ENCODE data around the gene MYL2.

MYL2 gene

GRCh38 chr12:110885152-110885840, 35.1 kb downstream of the MYL2 start:
- TF ChIP-seq, protein P1, sequence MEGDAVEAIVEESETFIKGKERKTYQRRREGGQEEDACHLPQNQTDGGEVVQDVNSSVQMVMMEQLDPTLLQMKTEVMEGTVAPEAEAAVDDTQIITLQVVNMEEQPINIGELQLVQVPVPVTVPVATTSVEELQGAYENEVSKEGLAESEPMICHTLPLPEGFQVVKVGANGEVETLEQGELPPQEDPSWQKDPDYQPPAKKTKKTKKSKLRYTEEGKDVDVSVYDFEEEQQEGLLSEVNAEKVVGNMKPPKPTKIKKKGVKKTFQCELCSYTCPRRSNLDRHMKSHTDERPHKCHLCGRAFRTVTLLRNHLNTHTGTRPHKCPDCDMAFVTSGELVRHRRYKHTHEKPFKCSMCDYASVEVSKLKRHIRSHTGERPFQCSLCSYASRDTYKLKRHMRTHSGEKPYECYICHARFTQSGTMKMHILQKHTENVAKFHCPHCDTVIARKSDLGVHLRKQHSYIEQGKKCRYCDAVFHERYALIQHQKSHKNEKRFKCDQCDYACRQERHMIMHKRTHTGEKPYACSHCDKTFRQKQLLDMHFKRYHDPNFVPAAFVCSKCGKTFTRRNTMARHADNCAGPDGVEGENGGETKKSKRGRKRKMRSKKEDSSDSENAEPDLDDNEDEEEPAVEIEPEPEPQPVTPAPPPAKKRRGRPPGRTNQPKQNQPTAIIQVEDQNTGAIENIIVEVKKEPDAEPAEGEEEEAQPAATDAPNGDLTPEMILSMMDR (conservative IDR thresholded peaks at IDR 0.05; ENCODE audit: low read depth, low read length) = no peak
- no peak overlapping the region for H3K4me3 ChIP-seq (ENCODE audit: low read length)
- no peak for DNase-seq (ENCODE audit: low read depth)

DNA sequence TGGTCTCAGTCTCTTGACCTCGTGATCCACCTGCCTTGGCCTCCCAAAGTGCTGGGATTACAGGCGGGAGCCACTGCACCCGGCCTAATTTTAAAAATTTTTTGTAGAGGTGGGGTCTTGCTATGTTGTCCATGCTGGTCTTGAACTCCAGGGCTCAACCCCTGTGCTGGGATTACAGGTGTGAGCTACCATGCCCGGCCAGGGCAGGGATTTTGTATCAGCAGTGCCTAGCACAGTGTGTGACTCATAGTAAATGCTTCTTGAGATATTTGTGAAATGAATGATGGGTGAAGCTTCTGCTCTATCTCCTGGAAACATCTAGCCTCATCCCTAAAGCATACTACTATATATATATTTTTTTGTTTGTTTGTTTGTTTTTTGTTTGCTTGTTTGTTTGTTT, 37.1 kb downstream of the MYL2 start:
- no peak overlapping the region for H3K4me3 ChIP-seq (ENCODE audit: low read length)
- TF ChIP-seq, protein P1 (conservative IDR thresholded peaks at IDR 0.05; ENCODE audit: low read depth, low read length) = no peak
- no peak for DNase-seq (ENCODE audit: low read depth)

DNA sequence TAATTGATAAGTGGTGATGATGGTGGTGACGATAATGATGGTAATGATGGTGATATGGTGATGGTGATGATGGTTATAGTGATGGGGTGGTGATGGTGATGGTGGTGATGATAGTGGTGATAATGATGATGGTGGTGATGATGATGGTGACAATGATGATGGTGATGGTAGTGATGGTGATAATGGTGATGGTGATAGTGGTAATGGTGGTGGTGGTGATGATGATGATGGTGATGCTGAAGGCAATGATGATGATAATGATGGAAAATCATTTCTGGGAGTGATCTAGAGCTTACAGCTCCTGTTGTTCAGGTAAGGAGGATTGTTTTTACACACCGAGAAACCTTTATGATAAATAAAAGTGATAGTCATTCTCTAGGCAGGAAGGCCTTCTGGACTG, 39.7 kb downstream of the MYL2 start:
- TF ChIP-seq, protein P1 (conservative IDR thresholded peaks at IDR 0.05; ENCODE audit: low read depth, low read length) = no peak
- DNase-seq (ENCODE audit: low read depth) = no peak
- no peak overlapping the region for H3K4me3 ChIP-seq (ENCODE audit: low read length)

GRCh38 chr12:110874781-110875180, 45.6 kb downstream of the MYL2 start:
- TF ChIP-seq, protein P1 (conservative IDR thresholded peaks at IDR 0.05; ENCODE audit: low read depth, low read length) = no peak

GRCh38 chr12:110874351-110874750, 46.0 kb downstream of the MYL2 start:
- no peak overlapping the region for H3K4me3 ChIP-seq (ENCODE audit: low read length)
- DNase-seq (ENCODE audit: low read depth) = no peak
- TF ChIP-seq, protein P1 (conservative IDR thresholded peaks at IDR 0.05; ENCODE audit: low read depth, low read length) = no peak

More at GRCh38 chr12:110874781-110875180, 45.6 kb downstream of the MYL2 start:
- DNase-seq (ENCODE audit: low read depth) = no peak
- H3K4me3 ChIP-seq (ENCODE audit: low read length) = no peak overlapping the region

DNA sequence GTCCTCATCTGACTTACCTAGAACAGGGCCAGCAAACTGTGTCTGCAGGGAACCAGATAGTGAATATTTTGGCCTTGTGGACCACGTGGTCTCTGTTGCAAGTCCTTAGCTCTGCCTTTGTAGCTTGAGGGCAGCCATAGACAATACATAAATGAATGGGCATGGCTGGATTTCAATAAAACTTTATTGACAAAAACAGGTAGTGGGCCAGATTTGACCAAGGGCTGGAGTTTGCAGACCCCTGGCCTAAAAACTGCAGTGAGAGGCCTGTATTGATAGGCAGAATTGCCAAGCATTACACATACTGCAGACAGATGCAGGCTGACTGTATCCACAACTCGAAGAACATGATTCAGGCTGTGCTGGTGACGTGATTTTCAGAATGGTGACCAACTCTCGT, 48.3 kb downstream of the MYL2 start:
- no peak for DNase-seq (ENCODE audit: low read depth)
- H3K4me3 ChIP-seq (ENCODE audit: low read length) = no peak overlapping the region
- TF ChIP-seq, protein P1 (conservative IDR thresholded peaks at IDR 0.05; ENCODE audit: low read depth, low read length) = no peak

- TF ChIP-seq, protein P1 (conservative IDR thresholded peaks at IDR 0.05; ENCODE audit: low read depth, low read length) = no peak
- H3K4me3 ChIP-seq (ENCODE audit: low read length) = no peak overlapping the region
- DNase-seq (ENCODE audit: low read depth) = no peak
Measured at GRCh38 chr12:110869803-110870202, 50.6 kb downstream of the MYL2 start.
